ENCODE data around the gene ERGIC3.
"Not testable (repeated sequence)": the region's sequence is repeated elsewhere in the genome, so short reads cannot be mapped to it uniquely, and the experiment has no call there.

ERGIC3 gene

GRCh38 chr20:35523298-35523888 lies 18.5 kb upstream of the ERGIC3 start:
- DNase-seq, result no peak

GRCh38 chr20:35525639-35526038 lies 16.2 kb upstream of the ERGIC3 start:
- DNase-seq, result no peak

- no peak for DNase-seq
Measured at GRCh38 chr20:35527122-35527769, 14.6 kb upstream of the ERGIC3 start.

GRCh38 chr20:35529552-35529951 lies 12.3 kb upstream of the ERGIC3 start, which contains the start of gene C20orf173:
Gene C20orf173 (minus strand): TSS chr20:35529652. CDS start chr20:35529373, 279 bp downstream.
- no peak for DNase-seq

GRCh38 chr20:35539756-35540212 lies 2.1 kb upstream of the ERGIC3 start:
- DNase-seq, result no peak

GRCh38 chr20:35541118-35541782 lies 628 bp upstream of the ERGIC3 start:
- no peak for DNase-seq

GRCh38 chr20:35542990-35543389 lies 1.1 kb downstream of the ERGIC3 start:
- no peak for DNase-seq

- DNase-seq, result no peak
Measured at GRCh38 chr20:35544436-35544835, 2.6 kb downstream of the ERGIC3 start.

- not testable (repeated sequence) for DNase-seq
Measured at GRCh38 chr20:35544941-35545340, 3.1 kb downstream of the ERGIC3 start.

- DNase-seq, result no peak
Measured at GRCh38 chr20:35546127-35546526, 4.2 kb downstream of the ERGIC3 start.

- DNase-seq, result no peak
Measured at GRCh38 chr20:35547329-35547728, 5.5 kb downstream of the ERGIC3 start.

GRCh38 chr20:35551503-35551902 lies 9.6 kb downstream of the ERGIC3 start:
- no peak for DNase-seq

GRCh38 chr20:35552914-35553313 lies 11.0 kb downstream of the ERGIC3 start:
- no peak for DNase-seq

- not testable (repeated sequence) for DNase-seq
Measured at GRCh38 chr20:35555461-35555860, 13.6 kb downstream of the ERGIC3 start.

- no peak for DNase-seq
Measured at GRCh38 chr20:35555951-35556645, 14.2 kb downstream of the ERGIC3 start.

- DNase-seq, result no peak
Measured at GRCh38 chr20:35556871-35557270, 15.0 kb downstream of the ERGIC3 start.

GRCh38 chr20:35558451-35558850 lies 16.6 kb downstream of the ERGIC3 start:
- no peak for DNase-seq

- DNase-seq, result no peak
Measured at GRCh38 chr20:35559042-35559693, 17.3 kb downstream of the ERGIC3 start.

GRCh38 chr20:35560105-35560511 lies 18.2 kb downstream of the ERGIC3 start:
- DNase-seq, result no peak

GRCh38 chr20:35560541-35560940 lies 18.7 kb downstream of the ERGIC3 start:
- no peak for DNase-seq

GRCh38 chr20:35561268-35561667 lies 19.4 kb downstream of the ERGIC3 start:
- peak; percentile 56 for DNase-seq

GRCh38 chr20:35561671-35562070 lies 19.8 kb downstream of the ERGIC3 start:
- DNase-seq, result no peak

- DNase-seq, result no peak
Measured at GRCh38 chr20:35562541-35563110, 20.7 kb downstream of the ERGIC3 start.
